Fibroblast of mammary gland (primary cell): ENCODE measurements around the gene NRXN3.
A peak's percentile ranks its signal among the peaks of the same experiment; 100 is the strongest.

Experiments
- DNase-seq: peaks from one replicate; pipeline ENCODE4 v3.0.0-alpha.2; 2010; ENCODE audit warnings: low read depth
- H3K4me3 ChIP-seq: 2 replicates; pipeline ENCODE4 v1.5.1; 2011; ENCODE audit warnings: low read depth, mild to moderate bottlenecking, low read length, moderate library complexity; ENCODE audit not compliant: control insufficient read depth
- TF ChIP-seq, protein P1 (sequence below): conservative IDR thresholded peaks from 2 replicates; pipeline ENCODE4 v1.5.1; 2011; ENCODE audit warnings: low read depth, low read length, inconsistent platforms; ENCODE audit not compliant: control insufficient read depth, insufficient read depth

Gene NRXN3

DNA sequence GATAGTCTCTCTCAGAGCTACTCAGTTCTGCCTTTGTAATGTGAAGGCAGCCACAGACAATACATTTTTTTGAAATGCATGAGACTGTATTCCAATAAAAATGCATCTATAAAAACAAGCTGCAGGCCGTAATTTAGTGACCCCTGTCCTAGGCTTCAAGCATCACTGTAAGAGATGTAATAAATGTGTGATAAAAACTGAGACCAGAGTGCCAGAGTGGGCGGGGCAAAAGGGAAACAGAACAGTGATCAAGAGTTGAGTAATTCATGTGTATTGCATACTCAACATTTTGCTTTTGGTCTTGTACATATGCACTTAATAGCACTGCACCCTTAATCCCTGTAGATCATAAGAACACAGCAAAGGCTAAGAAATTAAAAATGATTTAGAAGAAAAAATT, 1297.7 kb downstream of the NRXN3 start:
- DNase-seq, result peak; percentile 10
- TF ChIP-seq, protein P1, sequence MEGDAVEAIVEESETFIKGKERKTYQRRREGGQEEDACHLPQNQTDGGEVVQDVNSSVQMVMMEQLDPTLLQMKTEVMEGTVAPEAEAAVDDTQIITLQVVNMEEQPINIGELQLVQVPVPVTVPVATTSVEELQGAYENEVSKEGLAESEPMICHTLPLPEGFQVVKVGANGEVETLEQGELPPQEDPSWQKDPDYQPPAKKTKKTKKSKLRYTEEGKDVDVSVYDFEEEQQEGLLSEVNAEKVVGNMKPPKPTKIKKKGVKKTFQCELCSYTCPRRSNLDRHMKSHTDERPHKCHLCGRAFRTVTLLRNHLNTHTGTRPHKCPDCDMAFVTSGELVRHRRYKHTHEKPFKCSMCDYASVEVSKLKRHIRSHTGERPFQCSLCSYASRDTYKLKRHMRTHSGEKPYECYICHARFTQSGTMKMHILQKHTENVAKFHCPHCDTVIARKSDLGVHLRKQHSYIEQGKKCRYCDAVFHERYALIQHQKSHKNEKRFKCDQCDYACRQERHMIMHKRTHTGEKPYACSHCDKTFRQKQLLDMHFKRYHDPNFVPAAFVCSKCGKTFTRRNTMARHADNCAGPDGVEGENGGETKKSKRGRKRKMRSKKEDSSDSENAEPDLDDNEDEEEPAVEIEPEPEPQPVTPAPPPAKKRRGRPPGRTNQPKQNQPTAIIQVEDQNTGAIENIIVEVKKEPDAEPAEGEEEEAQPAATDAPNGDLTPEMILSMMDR, result no peak
- no peak overlapping the region for H3K4me3 ChIP-seq

DNA sequence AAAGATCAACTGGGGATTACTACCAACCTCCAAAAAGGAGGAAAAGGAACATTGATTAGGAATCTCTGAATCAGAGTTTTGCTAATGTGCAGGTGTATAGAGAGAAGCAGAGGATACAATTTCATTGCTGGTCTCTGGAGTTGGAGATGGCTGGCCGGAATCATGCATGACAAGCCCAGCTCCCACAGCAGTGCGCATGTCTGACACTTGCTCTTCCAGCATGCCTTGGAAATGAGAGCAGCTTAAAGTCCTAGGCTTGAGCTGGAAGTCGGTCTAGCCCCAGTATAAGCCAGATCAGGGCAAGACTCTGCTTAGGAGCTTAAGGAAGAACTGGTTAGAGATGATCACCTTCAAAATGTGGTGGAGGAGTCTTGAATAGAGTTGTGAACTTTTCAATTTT, 1298.3 kb downstream of the NRXN3 start:
- TF ChIP-seq, protein P1, result no peak
- H3K4me3 ChIP-seq, result no peak overlapping the region
- no peak for DNase-seq

DNA sequence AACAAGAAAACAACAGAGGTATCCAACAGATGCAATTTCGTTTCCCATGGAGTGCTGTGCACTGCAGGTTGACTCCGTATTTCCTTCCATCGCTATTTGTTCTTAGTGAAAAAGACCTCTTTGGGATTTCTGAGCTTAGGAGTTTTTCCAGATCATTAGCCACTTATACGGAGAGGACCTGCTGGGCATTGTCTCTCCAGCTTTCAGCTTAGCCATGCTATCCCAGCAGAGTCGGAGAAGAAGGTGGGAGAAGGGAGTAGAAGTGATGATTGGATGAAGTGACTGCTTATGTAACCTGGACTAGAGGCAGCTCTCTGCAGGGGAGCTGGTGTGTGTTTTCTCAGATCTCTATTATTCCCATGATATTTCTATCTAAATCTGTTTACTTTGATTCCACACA, 1303.5 kb downstream of the NRXN3 start:
- no peak for DNase-seq
- no peak overlapping the region for H3K4me3 ChIP-seq
- TF ChIP-seq, protein P1, result no peak

DNA sequence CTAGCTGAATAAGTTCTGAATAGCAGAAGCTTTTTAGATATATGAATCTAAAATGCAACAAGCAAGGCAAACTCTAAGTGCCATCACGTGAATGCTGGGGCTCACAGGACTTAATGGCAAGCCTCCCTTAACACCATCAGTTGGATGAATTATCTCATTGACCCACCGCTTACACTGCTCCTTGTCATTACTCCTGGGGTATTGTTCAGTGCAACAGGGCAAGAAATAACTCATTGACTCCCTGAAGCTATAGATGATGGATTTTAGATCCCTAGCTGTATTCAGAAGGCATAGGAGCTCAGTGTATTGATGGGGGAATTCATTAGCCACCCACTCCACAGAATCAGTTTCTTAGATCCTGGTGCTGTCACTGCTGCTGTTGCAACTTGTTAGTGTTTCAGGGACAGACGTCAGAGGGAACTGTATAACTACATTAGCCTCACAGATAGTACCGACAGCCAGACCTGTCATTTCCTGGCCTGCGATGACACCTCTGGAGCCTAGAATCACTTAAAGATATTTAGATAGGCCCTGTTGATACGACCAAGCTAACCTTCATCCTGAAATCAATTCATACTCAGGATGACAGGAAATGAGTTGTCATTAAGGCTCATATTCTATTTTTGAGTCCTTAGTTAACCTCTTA, 1305.8 kb downstream of the NRXN3 start:
- H3K4me3 ChIP-seq, result no peak overlapping the region
- TF ChIP-seq, protein P1, result no peak
- DNase-seq, result no peak

DNA sequence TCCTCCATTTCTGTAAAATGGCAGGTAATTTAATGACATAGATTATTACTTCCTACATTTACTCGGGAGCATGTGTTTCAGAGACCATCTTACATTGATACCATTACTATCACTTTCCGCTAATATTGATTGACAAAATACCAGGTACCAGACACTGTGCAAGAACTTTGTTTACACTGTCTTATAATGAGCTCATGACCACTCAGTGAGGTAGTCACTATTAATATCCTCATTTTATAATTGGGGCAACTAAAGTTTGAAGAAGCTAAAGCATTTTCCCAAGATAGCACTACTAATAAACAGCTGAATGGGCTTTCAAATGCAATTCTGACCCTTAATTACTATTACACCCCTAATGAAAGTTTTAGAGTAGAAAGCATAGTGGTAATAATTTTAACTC, 1306.4 kb downstream of the NRXN3 start:
- H3K4me3 ChIP-seq, result no peak overlapping the region
- TF ChIP-seq, protein P1, result no peak
- DNase-seq, result no peak

DNA sequence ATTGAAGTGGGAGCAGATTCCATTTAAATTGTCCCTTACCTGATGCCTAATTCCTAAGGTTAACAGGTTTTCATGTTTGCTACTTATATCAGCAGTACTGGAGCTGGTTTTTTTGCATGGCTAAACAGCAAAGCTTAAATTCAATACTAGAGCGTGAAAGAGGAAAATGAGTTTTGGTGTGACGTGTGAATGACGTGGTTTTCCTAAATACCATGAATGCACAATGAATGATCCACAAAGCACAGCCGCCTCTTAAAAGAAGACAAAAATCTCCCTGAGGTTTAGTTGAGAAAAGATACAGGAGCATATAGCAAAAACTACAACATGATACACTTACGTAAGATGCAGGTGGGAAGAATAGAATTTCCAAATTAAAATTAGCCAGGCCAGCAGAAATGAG, 1310.0 kb downstream of the NRXN3 start:
- TF ChIP-seq, protein P1, result no peak
- DNase-seq, result no peak
- no peak overlapping the region for H3K4me3 ChIP-seq

DNA sequence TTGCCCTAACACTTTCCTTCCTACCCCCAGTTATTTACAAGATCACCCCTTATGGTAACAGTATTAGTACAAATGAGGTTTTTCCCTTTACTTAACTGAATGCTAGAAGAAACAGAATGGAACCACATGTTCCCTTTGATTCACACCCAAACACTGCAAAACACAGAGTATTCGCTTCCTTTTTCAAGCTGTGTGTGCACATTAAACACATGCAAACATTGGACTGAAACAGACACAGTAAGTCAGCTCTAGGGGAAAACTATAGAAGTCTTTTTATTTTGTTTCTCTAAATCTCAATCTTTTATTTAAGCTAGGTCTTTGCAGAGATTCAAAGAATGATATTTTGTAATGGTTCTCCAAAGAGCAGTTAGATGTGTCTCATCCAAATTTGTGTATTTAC, 1312.7 kb downstream of the NRXN3 start:
- TF ChIP-seq, protein P1, result no peak
- H3K4me3 ChIP-seq, result no peak overlapping the region
- DNase-seq, result no peak
